HepG2 (cell line): ENCODE data around the gene MXD1. TPM values are rescaled to one million over a fixed set of nuclear protein-coding genes. Genes with fewer than 3 reads are reported as not detected.

Experiments
- BORCS8-MEF2B ChIP-seq: sonication (generic); formaldehyde crosslinking; IDR thresholded peaks from 2 replicates; pipeline ENCODE4 v1.8.0; 2022; ENCODE audit warnings: mild to moderate bottlenecking, missing genetic modification reagents
- GTF3A ChIP-seq: sonication (generic); formaldehyde crosslinking; conservative IDR thresholded peaks from 2 replicates; pipeline ENCODE4 v1.4.0; 2020; ENCODE audit warnings: mild to moderate bottlenecking, missing genetic modification reagents
- KAT8 ChIP-seq: IDR thresholded peaks from 2 replicates; pipeline ENCODE4 v1.6.1; 2016; ENCODE audit warnings: missing genetic modification reagents, missing compliant biosample characterization
- MIER2 ChIP-seq: IDR thresholded peaks from 2 replicates; pipeline ENCODE4 v1.6.1; 2016; ENCODE audit warnings: missing biosample characterization, missing genetic modification reagents
- MXI1 ChIP-seq: IDR thresholded peaks from 3 replicates; pipeline ENCODE4 v1.6.1; 2012; ENCODE audit warnings: low read depth, low read length, inconsistent platforms, borderline replicate concordance
- NFKBIZ ChIP-seq: IDR thresholded peaks from 2 replicates; pipeline ENCODE4 v1.6.1; 2018; ENCODE audit warnings: missing genetic modification reagents, missing compliant biosample characterization
- SNAPC2 ChIP-seq: sonication (generic); formaldehyde crosslinking; IDR thresholded peaks from 2 replicates; pipeline ENCODE4 v1.8.1; 2022; ENCODE audit warnings: mild to moderate bottlenecking, missing genetic modification reagents
- ZBTB3 ChIP-seq: sonication (generic); formaldehyde crosslinking; IDR thresholded peaks from 2 replicates; pipeline ENCODE4 v1.4.0; 2020; ENCODE audit warnings: low read depth, mild to moderate bottlenecking, moderate library complexity, missing genetic modification reagents, borderline replicate concordance
- ZNF225 ChIP-seq: sonication (generic); formaldehyde crosslinking; IDR thresholded peaks from 2 replicates; pipeline ENCODE4 v1.4.0; 2020; ENCODE audit warnings: mild to moderate bottlenecking, missing genetic modification reagents
- ZNF614 ChIP-seq: IDR thresholded peaks from 2 replicates; pipeline ENCODE4 v1.6.1; 2018; ENCODE audit warnings: missing biosample characterization, missing genetic modification reagents, inconsistent platforms, borderline replicate concordance
- polyA plus RNA-seq, 8 experiments: library from polyadenylated mRNA; depleted of rRNA in 3 of 8; stranded (reverse) in 7 of 8; unstranded in 1 of 8; fragments of >200 nt; fragmentation: Illumina TruSeq in 4 of 8; extraction: Trizol in 4 of 8; gene quantifications; 2 replicates each; pipeline versions ENCODE4 v1.2.1 to v1.2.3, GENCODE V29; 2011 to 2016; ENCODE audit warnings: low read depth in 4 of 8, missing spikeins in 1 of 8, mixed read lengths in 1 of 8; ENCODE audit not compliant: insufficient read depth in 1 of 8
- total RNA-seq, 5 experiments: library from RNA; depleted of rRNA; stranded (reverse); fragments of >200 nt; fragmentation: Illumina TruSeq; extraction: Trizol; gene quantifications; 2 replicates each; pipeline ENCODE4 v1.2.3, GENCODE V29; 2016; ENCODE audit warnings: low read depth in 1 of 5
- TF ChIP-seq, protein P1 (sequence below): sonication (generic); formaldehyde crosslinking; IDR thresholded peaks from 2 replicates; pipeline ENCODE4 v1.4.0; 2020; ENCODE audit warnings: missing genetic modification reagents, borderline replicate concordance
- TF ChIP-seq, protein P2 (sequence below): sonication (generic); formaldehyde crosslinking; IDR thresholded peaks from 2 replicates; pipeline ENCODE4 v1.4.0; 2020; ENCODE audit warnings: mild to moderate bottlenecking, missing genetic modification reagents
- TF ChIP-seq, protein P3 (sequence below): sonication (generic); formaldehyde crosslinking; IDR thresholded peaks from 2 replicates; pipeline ENCODE4 v1.9.0; 2022; ENCODE audit warnings: low read depth, missing genetic modification reagents
- TF ChIP-seq, protein P4 (sequence below): IDR thresholded peaks from 2 replicates; pipeline ENCODE4 v1.6.1; 2012; ENCODE audit warnings: low read depth, low read length, improper control_type of control experiment

MXD1 gene
- total and polyA plus RNA-seq, 2 of the 13 experiments (the other 11 are each of a cell fraction or from before 2014, with no cell fraction given), result 6.4 to 14.9 TPM

DNA sequence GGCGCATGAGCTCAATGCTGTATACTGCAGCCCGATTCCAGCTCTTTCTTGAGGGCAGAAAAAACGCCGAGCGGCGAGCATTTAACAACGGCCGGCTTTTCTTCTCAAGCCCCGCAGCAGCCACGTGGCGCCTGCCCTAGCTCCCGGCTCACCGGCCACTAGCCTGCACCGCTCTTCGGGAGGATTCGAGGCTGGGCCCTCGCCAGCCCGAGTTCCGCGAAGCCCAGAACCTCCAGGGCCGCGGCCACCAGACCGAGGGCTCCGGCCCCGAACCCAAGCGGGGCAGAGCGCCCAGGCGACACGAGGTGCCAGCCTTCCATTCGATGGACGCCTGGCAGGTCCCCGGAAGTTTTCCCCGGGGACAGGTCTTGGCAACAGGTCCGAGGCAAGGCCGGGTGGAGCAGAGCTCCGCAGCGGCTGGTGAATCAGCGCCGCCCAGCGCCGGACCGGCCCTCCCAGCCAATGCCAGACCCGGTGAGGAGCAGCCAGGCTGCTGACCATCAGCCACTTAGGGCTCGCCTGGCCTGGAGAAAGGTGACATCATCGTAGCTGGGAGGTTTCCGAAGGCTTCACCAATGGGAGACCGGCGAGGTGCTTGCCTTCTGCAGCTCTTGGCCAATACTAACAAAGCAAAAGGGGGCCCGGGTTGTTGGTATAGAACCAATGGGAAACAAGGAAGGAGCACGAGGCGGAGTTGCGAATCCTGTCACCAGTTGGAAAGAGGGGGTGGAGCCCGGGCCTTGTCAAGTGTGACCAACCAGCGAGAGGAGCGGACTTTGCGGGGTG is 552 bp upstream of the MXD1 start (continued):
- TF ChIP-seq, protein P1, sequence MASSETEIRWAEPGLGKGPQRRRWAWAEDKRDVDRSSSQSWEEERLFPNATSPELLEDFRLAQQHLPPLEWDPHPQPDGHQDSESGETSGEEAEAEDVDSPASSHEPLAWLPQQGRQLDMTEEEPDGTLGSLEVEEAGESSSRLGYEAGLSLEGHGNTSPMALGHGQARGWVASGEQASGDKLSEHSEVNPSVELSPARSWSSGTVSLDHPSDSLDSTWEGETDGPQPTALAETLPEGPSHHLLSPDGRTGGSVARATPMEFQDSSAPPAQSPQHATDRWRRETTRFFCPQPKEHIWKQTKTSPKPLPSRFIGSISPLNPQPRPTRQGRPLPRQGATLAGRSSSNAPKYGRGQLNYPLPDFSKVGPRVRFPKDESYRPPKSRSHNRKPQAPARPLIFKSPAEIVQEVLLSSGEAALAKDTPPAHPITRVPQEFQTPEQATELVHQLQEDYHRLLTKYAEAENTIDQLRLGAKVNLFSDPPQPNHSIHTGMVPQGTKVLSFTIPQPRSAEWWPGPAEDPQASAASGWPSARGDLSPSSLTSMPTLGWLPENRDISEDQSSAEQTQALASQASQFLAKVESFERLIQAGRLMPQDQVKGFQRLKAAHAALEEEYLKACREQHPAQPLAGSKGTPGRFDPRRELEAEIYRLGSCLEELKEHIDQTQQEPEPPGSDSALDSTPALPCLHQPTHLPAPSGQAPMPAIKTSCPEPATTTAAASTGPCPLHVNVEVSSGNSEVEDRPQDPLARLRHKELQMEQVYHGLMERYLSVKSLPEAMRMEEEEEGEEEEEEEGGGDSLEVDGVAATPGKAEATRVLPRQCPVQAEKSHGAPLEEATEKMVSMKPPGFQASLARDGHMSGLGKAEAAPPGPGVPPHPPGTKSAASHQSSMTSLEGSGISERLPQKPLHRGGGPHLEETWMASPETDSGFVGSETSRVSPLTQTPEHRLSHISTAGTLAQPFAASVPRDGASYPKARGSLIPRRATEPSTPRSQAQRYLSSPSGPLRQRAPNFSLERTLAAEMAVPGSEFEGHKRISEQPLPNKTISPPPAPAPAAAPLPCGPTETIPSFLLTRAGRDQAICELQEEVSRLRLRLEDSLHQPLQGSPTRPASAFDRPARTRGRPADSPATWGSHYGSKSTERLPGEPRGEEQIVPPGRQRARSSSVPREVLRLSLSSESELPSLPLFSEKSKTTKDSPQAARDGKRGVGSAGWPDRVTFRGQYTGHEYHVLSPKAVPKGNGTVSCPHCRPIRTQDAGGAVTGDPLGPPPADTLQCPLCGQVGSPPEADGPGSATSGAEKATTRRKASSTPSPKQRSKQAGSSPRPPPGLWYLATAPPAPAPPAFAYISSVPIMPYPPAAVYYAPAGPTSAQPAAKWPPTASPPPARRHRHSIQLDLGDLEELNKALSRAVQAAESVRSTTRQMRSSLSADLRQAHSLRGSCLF (CRISPR knock-in tag), result peak; percentile 74; the same call in 1 of the 2 replicates
- TF ChIP-seq, protein P2, sequence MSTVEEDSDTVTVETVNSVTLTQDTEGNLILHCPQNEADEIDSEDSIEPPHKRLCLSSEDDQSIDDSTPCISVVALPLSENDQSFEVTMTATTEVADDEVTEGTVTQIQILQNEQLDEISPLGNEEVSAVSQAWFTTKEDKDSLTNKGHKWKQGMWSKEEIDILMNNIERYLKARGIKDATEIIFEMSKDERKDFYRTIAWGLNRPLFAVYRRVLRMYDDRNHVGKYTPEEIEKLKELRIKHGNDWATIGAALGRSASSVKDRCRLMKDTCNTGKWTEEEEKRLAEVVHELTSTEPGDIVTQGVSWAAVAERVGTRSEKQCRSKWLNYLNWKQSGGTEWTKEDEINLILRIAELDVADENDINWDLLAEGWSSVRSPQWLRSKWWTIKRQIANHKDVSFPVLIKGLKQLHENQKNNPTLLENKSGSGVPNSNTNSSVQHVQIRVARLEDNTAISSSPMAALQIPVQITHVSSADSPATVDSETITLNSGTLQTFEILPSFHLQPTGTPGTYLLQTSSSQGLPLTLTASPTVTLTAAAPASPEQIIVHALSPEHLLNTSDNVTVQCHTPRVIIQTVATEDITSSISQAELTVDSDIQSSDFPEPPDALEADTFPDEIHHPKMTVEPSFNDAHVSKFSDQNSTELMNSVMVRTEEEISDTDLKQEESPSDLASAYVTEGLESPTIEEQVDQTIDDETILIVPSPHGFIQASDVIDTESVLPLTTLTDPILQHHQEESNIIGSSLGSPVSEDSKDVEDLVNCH (CRISPR knock-in tag), result peak; percentile 91; the same call in 1 of the 2 replicates
- TF ChIP-seq MIER2 (CRISPR knock-in tag) (no peak), ZBTB3 (CRISPR knock-in tag) (peak; percentile 79; the same call in 1 of the 2 replicates), KAT8 (CRISPR knock-in tag) (peak; percentile 92), SNAPC2 (no peak), MXI1 (peak; percentile 94; the same call in 2 of the 3 replicates), NFKBIZ (no peak; the same call in 1 of the 2 replicates), ZNF225 (peak; percentile 93), GTF3A (CRISPR knock-in tag) (peak; percentile 97), ZNF614 (CRISPR knock-in tag) (peak; percentile 97), BORCS8-MEF2B (CRISPR knock-in tag) (peak; percentile 86)
- TF ChIP-seq, protein P3, sequence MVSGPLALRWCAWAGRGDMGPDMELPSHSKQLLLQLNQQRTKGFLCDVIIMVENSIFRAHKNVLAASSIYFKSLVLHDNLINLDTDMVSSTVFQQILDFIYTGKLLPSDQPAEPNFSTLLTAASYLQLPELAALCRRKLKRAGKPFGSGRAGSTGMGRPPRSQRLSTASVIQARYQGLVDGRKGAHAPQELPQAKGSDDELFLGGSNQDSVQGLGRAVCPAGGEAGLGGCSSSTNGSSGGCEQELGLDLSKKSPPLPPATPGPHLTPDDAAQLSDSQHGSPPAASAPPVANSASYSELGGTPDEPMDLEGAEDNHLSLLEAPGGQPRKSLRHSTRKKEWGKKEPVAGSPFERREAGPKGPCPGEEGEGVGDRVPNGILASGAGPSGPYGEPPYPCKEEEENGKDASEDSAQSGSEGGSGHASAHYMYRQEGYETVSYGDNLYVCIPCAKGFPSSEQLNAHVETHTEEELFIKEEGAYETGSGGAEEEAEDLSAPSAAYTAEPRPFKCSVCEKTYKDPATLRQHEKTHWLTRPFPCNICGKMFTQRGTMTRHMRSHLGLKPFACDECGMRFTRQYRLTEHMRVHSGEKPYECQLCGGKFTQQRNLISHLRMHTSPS (CRISPR knock-in tag), result peak; percentile 90
- TF ChIP-seq, protein P4, sequence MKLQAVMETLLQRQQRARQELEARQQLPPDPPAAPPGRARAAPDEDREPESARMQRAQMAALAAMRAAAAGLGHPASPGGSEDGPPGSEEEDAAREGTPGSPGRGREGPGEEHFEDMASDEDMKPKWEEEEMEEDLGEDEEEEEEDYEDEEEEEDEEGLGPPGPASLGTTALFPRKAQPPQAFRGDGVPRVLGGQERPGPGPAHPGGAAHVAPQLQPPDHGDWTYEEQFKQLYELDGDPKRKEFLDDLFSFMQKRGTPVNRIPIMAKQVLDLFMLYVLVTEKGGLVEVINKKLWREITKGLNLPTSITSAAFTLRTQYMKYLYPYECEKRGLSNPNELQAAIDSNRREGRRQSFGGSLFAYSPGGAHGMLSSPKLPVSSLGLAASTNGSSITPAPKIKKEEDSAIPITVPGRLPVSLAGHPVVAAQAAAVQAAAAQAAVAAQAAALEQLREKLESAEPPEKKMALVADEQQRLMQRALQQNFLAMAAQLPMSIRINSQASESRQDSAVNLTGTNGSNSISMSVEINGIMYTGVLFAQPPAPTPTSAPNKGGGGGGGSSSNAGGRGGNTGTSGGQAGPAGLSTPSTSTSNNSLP, result no peak
